ENCODE results near the gene HEXIM2. TPM values are rescaled to one million over a fixed set of nuclear protein-coding genes. Genes with fewer than 3 reads are reported as not detected.

Gene HEXIM2
- polyA plus RNA-seq, 3 donors = 2.5 to 3.0 (median 2.9) TPM

DNA sequence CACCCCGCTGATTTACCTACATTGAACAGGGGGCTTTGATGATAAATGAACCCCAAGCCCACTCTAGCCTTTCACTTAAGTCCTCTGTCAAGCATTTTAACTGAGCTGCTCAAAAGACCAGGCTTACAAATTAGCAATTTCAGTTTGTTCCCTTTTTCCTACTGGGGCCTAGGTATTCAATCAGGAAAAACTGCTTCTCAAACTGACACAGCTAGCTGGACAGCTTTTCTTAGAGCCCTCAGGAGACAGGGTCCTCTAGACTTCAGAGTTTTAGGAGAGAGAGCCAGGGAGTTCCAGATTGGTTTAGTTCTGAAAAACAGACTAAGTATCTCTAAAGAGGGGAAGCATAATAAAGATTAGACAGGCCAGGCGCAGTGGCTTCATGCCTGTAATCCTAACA, 6.2 kb upstream of the HEXIM2 start:
- intact Hi-C loops (cut with micrococcal nuclease) = no loop called here
- Histone ChIP-seq H3K4me2 (replicated peaks; ENCODE audit: extremely low read depth, low read length, poor library complexity, severe bottlenecking) (no peak overlapping the region), H3K9me3 (replicated peaks in 1 of 2; ENCODE audit: control insufficient read depth in 1 of 2, insufficient read depth in 1 of 2, low read length in 2 of 2) (no peaks in the 10 kb centered on the region), H3K27ac (ENCODE audit: low read depth in 1 of 2, low read length in 2 of 2) (peak overlapping the region in 1 of 2 donors; percentile 39), H3K9ac (ENCODE audit: insufficient read depth, low read length, poor library complexity, severe bottlenecking) (no peak overlapping the region), H2AFZ (ENCODE audit: insufficient read depth, low read depth, low read length, poor library complexity, severe bottlenecking) (no peak overlapping the region), H4K20me1 (ENCODE audit: insufficient read depth, low read length) (peaks cover 32% of the 10 kb centered on the region), H3K4me1 (ENCODE audit: control insufficient read depth in 1 of 2, insufficient read depth in 2 of 2, low read length in 2 of 2) (peaks cover 45 to 60% of the 10 kb centered on the region in 2 donors), H3K36me3 (replicated peaks in 1 of 2; ENCODE audit: control insufficient read depth in 1 of 2, insufficient read depth in 2 of 2, low read length in 2 of 2) (no peaks in the 10 kb centered on the region), H3K4me3 (replicated peaks in 1 of 3; ENCODE audit: low read depth in 2 of 3, low read length in 3 of 3) (no peak overlapping the region), H3K27me3 (ENCODE audit: control insufficient read depth in 2 of 2, insufficient read depth in 2 of 2, low read length in 2 of 2) (no peaks in the 10 kb centered on the region), H3K79me2 (ENCODE audit: insufficient read depth, low read length) (peaks cover 96% of the 10 kb centered on the region)
- Mint-ChIP-seq H3K9me3 (no peaks in the 10 kb centered on the region), H3K4me3 (no peak overlapping the region), H3K27me3 (ENCODE audit: low read depth in 3 of 3) (no peaks in the 10 kb centered on the region), H3K27ac (peak overlapping the region in 4 of 7 donors; percentile 71 to 79 (median 76)), H3K4me1 (peaks cover 55% of the 10 kb centered on the region), H3K36me3 (peaks cover 5 to 15% of the 10 kb centered on the region in 2 donors)
- TF ChIP-seq, protein P1, sequence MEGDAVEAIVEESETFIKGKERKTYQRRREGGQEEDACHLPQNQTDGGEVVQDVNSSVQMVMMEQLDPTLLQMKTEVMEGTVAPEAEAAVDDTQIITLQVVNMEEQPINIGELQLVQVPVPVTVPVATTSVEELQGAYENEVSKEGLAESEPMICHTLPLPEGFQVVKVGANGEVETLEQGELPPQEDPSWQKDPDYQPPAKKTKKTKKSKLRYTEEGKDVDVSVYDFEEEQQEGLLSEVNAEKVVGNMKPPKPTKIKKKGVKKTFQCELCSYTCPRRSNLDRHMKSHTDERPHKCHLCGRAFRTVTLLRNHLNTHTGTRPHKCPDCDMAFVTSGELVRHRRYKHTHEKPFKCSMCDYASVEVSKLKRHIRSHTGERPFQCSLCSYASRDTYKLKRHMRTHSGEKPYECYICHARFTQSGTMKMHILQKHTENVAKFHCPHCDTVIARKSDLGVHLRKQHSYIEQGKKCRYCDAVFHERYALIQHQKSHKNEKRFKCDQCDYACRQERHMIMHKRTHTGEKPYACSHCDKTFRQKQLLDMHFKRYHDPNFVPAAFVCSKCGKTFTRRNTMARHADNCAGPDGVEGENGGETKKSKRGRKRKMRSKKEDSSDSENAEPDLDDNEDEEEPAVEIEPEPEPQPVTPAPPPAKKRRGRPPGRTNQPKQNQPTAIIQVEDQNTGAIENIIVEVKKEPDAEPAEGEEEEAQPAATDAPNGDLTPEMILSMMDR (IDR thresholded peaks at IDR 0.05) = no peak
- no peak for DNase-seq
- no CpG with 5 or more reads among the region's 2 CpGs for WGBS (ENCODE audit: insufficient coverage)

DNA sequence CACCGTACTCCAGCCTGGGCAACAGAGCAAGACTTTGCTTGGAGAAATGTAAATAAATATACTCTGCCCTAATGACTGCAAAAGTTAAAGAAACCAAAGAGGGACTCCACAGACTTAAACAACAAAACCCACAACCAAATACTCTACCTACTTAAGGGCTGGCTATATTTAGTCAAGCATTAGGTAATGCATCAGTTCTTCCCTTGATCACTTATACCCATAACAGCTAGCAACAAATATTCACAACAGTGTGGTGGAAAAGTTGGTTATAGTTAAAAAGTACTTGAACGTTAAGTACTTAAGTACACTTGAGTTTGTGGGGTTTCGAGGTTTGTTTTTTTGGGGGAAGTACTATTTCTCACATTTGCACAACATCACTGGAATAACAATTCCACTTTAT, 5.4 kb upstream of the HEXIM2 start:
- peaks cover 37 to 53% of the 10 kb centered on the region in 2 donors for H3K4me1 ChIP-seq (ENCODE audit: control insufficient read depth in 1 of 2, insufficient read depth in 2 of 2, low read length in 2 of 2)
- H3K4me2 ChIP-seq (replicated peaks; ENCODE audit: extremely low read depth, low read length, poor library complexity, severe bottlenecking) = no peak overlapping the region
- H3K79me2 ChIP-seq (ENCODE audit: insufficient read depth, low read length) = peaks cover 96% of the 10 kb centered on the region
- WGBS (ENCODE audit: insufficient coverage) = no CpG with 5 or more reads among the region's 3 CpGs
- no peak overlapping the region for H3K4me3 ChIP-seq (replicated peaks in 1 of 3; ENCODE audit: low read depth in 2 of 3, low read length in 3 of 3)
- no peak overlapping the region for H3K27ac ChIP-seq (ENCODE audit: low read depth in 1 of 2, low read length in 2 of 2)
- Mint-ChIP-seq H3K27ac (peak overlapping the region in 1 of 7 donors; percentile 73), H3K9me3 (no peaks in the 10 kb centered on the region), H3K36me3 (peaks cover 5 to 15% of the 10 kb centered on the region in 2 donors), H3K4me1 (peaks cover 47% of the 10 kb centered on the region), H3K27me3 (ENCODE audit: low read depth in 3 of 3) (no peaks in the 10 kb centered on the region), H3K4me3 (no peak overlapping the region)
- H3K9ac ChIP-seq (ENCODE audit: insufficient read depth, low read length, poor library complexity, severe bottlenecking) = no peak overlapping the region
- TF ChIP-seq, protein P1 (IDR thresholded peaks at IDR 0.05) = no peak
- DNase-seq = no peak
- no peaks in the 10 kb centered on the region for H3K27me3 ChIP-seq (ENCODE audit: control insufficient read depth in 2 of 2, insufficient read depth in 2 of 2, low read length in 2 of 2)
- intact Hi-C loops (cut with micrococcal nuclease) = no loop called here
- no peaks in the 10 kb centered on the region for H3K36me3 ChIP-seq (replicated peaks in 1 of 2; ENCODE audit: control insufficient read depth in 1 of 2, insufficient read depth in 2 of 2, low read length in 2 of 2)
- H4K20me1 ChIP-seq (ENCODE audit: insufficient read depth, low read length) = peaks cover 25% of the 10 kb centered on the region
- H3K9me3 ChIP-seq (replicated peaks in 1 of 2; ENCODE audit: control insufficient read depth in 1 of 2, insufficient read depth in 1 of 2, low read length in 2 of 2) = no peaks in the 10 kb centered on the region
- H2AFZ ChIP-seq (ENCODE audit: insufficient read depth, low read depth, low read length, poor library complexity, severe bottlenecking) = no peak overlapping the region
